Spleen (tissue), 7 donors: ENCODE results near the gene APOL2.

ENCODE experiments used
- POLR2A ChIP-seq, 3 donors: fragments of 450-650 bp; IDR thresholded peaks; one replicate each; pipeline ENCODE4 v1.5.1; 2017; ENCODE audit warnings: antibody characterized with exemption in 3 of 3, mild to moderate bottlenecking in 1 of 3
- TF ChIP-seq, protein P1 (sequence below), 11 experiments: fragments of 200-600 bp in 7 of 11; fragments of 450-650 bp in 4 of 11; sonication (generic) in 4 of 11; IDR thresholded peaks in 8 of 11; conservative IDR thresholded peaks in 3 of 11; 1 replicate in 7 of 11; 2 replicates in 4 of 11; pipeline versions ENCODE4 v1.4.0 to v1.8.0; 2016 to 2021; ENCODE audit warnings: antibody characterized with exemption in 11 of 11, inconsistent platforms in 4 of 11, mild to moderate bottlenecking in 1 of 11
- donor health status: DM: no; HTN: no; CAD: no; lungs with moderate emphysema.
- donor health status: DM: no; HTN: no; CAD: no.
- donor health status: DM: no; HTN: no; CAD: no.

DNA sequence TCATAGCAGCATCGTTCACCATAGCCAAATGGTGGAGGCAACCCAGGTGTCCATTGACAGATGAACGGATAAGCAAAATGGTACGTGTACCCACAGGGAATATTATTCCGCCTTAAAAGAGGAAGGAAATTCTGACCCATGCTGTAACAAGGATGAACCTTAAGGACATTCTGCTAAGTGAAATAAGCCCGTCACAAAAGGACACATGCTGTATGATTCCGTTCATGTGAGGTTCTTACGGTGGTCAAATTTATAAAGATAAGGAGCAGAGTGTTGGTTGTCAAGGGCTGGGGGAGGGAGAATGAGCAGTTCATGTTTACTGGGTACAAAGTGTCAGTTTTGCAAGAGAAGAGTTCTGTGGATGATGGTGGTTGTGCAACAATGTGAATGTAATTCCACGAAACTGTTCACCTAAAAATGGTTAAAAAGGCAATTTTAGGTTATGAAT, 39.9 kb upstream of the APOL2 start:
- TF ChIP-seq, protein P1, sequence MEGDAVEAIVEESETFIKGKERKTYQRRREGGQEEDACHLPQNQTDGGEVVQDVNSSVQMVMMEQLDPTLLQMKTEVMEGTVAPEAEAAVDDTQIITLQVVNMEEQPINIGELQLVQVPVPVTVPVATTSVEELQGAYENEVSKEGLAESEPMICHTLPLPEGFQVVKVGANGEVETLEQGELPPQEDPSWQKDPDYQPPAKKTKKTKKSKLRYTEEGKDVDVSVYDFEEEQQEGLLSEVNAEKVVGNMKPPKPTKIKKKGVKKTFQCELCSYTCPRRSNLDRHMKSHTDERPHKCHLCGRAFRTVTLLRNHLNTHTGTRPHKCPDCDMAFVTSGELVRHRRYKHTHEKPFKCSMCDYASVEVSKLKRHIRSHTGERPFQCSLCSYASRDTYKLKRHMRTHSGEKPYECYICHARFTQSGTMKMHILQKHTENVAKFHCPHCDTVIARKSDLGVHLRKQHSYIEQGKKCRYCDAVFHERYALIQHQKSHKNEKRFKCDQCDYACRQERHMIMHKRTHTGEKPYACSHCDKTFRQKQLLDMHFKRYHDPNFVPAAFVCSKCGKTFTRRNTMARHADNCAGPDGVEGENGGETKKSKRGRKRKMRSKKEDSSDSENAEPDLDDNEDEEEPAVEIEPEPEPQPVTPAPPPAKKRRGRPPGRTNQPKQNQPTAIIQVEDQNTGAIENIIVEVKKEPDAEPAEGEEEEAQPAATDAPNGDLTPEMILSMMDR (IDR thresholded peaks at IDR 0.05 in 8 of 11, conservative IDR thresholded peaks at IDR 0.05 in 3 of 11), result no peak
- no peak for TF ChIP-seq POLR2A (IDR thresholded peaks at IDR 0.05)
